Liver (tissue), 3 donors: ENCODE data around the gene TAF1.

Experiments
- RAD21 ChIP-seq, 2 donors: IDR thresholded peaks; 2 replicates each; pipeline ENCODE4 v1.6.1; 2016; ENCODE audit warnings: antibody characterized with exemption in 2 of 2, mild to moderate bottlenecking in 2 of 2
- TAF1 ChIP-seq: conservative IDR thresholded peaks from 2 replicates; pipeline ENCODE4 v1.6.1; 2016; ENCODE audit warnings: antibody characterized with exemption, mild to moderate bottlenecking
- ZBTB33 ChIP-seq: IDR thresholded peaks from 2 replicates; pipeline ENCODE4 v1.6.1; 2016; ENCODE audit warnings: antibody characterized with exemption
- TF ChIP-seq, protein P1 (sequence below): fragments of 150-350 bp; IDR thresholded peaks from 2 replicates; pipeline ENCODE4 v1.5.1; 2017; ENCODE audit warnings: improper control_type of control experiment, low read depth, low read length; ENCODE audit not compliant: missing input control
- TF ChIP-seq, protein P2 (sequence below): IDR thresholded peaks from 2 replicates; pipeline ENCODE4 v1.6.1; 2016; ENCODE audit warnings: antibody characterized with exemption
- donor health status: healthy.
- donor health status: healthy.

GRCh38 chrX:71482228-71482958, 116.2 kb downstream of the TAF1 start:
- TF ChIP-seq, protein P1, sequence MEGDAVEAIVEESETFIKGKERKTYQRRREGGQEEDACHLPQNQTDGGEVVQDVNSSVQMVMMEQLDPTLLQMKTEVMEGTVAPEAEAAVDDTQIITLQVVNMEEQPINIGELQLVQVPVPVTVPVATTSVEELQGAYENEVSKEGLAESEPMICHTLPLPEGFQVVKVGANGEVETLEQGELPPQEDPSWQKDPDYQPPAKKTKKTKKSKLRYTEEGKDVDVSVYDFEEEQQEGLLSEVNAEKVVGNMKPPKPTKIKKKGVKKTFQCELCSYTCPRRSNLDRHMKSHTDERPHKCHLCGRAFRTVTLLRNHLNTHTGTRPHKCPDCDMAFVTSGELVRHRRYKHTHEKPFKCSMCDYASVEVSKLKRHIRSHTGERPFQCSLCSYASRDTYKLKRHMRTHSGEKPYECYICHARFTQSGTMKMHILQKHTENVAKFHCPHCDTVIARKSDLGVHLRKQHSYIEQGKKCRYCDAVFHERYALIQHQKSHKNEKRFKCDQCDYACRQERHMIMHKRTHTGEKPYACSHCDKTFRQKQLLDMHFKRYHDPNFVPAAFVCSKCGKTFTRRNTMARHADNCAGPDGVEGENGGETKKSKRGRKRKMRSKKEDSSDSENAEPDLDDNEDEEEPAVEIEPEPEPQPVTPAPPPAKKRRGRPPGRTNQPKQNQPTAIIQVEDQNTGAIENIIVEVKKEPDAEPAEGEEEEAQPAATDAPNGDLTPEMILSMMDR: no peak
- TF ChIP-seq RAD21 (IDR thresholded peaks at IDR 0.05) (no peak), ZBTB33 (no peak), TAF1 (no peak)
- TF ChIP-seq, protein P2, sequence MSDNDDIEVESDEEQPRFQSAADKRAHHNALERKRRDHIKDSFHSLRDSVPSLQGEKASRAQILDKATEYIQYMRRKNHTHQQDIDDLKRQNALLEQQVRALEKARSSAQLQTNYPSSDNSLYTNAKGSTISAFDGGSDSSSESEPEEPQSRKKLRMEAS: no peak
